PFSK-1 (cell line): ENCODE measurements around the gene AK3.

Source experiments
- FOXP2 ChIP-seq: optimal IDR thresholded peaks from 2 replicates; pipeline ENCODE3; 2011; ENCODE audit warnings: borderline replicate concordance, control low read depth, inconsistent platforms; ENCODE audit not compliant: insufficient read depth; ENCODE audit errors: extremely low read length, extremely low read depth
- POLR2AphosphoS5 ChIP-seq: IDR thresholded peaks from 2 replicates; pipeline ENCODE4 v1.6.1; 2012; ENCODE audit warnings: low read depth, mild to moderate bottlenecking, control low read depth, low read length, moderate library complexity
- SIN3A ChIP-seq: IDR thresholded peaks from 2 replicates; pipeline ENCODE4 v1.6.1; 2012; ENCODE audit warnings: mild to moderate bottlenecking, low read length, moderate library complexity, borderline replicate concordance; ENCODE audit not compliant: insufficient read depth
- TAF1 ChIP-seq: IDR thresholded peaks from 2 replicates; pipeline ENCODE4 v1.6.1; 2012; ENCODE audit warnings: low read length, control low read depth, borderline replicate concordance; ENCODE audit not compliant: insufficient read depth
- TF ChIP-seq, protein P1 (sequence below), 2 experiments: IDR thresholded peaks; 2 replicates each; pipeline versions ENCODE4 v1.6.1 to v1.8.0; 2011 to 2012; ENCODE audit warnings: low read depth in 2 of 2, low read length in 2 of 2, control low read depth in 1 of 2, inconsistent platforms in 1 of 2, mild to moderate bottlenecking in 1 of 2, moderate library complexity in 1 of 2; ENCODE audit not compliant: insufficient read depth in 1 of 2

Gene AK3

DNA sequence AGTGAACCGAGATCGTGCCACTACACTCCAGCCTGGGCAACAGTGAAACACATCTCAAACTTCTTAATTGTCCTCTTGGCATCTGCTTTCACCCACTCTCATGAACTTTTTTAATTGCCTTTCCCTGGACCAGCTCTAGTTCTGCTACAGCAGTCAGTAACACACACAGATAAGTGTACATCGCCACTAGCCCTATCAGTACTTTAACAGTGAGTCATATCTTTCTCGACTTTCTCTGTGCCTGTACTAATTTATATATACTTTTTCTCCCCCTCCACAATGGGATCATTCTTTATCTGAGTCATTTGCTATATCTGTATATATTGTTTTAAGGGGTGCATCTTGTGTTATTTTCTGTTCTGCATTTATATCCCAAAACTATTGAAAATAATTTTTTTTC, 54.9 kb downstream of the AK3 start:
- TF ChIP-seq FOXP2 (no peak), SIN3A (no peak), POLR2AphosphoS5 (no peak), TAF1 (no peak)
- TF ChIP-seq, protein P1, sequence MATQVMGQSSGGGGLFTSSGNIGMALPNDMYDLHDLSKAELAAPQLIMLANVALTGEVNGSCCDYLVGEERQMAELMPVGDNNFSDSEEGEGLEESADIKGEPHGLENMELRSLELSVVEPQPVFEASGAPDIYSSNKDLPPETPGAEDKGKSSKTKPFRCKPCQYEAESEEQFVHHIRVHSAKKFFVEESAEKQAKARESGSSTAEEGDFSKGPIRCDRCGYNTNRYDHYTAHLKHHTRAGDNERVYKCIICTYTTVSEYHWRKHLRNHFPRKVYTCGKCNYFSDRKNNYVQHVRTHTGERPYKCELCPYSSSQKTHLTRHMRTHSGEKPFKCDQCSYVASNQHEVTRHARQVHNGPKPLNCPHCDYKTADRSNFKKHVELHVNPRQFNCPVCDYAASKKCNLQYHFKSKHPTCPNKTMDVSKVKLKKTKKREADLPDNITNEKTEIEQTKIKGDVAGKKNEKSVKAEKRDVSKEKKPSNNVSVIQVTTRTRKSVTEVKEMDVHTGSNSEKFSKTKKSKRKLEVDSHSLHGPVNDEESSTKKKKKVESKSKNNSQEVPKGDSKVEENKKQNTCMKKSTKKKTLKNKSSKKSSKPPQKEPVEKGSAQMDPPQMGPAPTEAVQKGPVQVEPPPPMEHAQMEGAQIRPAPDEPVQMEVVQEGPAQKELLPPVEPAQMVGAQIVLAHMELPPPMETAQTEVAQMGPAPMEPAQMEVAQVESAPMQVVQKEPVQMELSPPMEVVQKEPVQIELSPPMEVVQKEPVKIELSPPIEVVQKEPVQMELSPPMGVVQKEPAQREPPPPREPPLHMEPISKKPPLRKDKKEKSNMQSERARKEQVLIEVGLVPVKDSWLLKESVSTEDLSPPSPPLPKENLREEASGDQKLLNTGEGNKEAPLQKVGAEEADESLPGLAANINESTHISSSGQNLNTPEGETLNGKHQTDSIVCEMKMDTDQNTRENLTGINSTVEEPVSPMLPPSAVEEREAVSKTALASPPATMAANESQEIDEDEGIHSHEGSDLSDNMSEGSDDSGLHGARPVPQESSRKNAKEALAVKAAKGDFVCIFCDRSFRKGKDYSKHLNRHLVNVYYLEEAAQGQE (IDR thresholded peaks at IDR 0.05; ENCODE audit: insufficient read depth in 1 of 2, low read depth in 2 of 2, low read length in 2 of 2): no peak

DNA sequence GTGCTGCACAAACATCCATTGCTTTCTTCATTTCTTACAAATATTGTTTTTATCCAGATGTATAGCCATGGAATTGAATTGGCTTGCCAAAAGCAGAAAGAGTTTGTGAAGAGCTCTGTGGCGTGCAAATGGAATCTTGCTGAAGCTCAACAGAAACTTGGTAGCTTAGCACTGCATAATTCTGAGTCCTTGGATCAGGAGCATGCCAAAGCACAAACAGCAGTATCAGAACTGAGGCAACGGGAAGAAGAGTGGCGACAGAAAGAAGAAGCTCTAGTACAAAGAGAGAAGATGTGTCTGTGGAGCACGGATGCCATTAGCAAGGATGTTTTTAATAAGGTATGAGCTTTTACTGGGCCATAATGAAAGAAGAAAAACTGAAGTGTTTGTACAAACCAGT, 56.2 kb downstream of the AK3 start:
- TF ChIP-seq, protein P1 (IDR thresholded peaks at IDR 0.05; ENCODE audit: insufficient read depth in 1 of 2, low read depth in 2 of 2, low read length in 2 of 2): no peak
- TF ChIP-seq SIN3A (no peak), TAF1 (no peak), FOXP2 (no peak), POLR2AphosphoS5 (no peak)

DNA sequence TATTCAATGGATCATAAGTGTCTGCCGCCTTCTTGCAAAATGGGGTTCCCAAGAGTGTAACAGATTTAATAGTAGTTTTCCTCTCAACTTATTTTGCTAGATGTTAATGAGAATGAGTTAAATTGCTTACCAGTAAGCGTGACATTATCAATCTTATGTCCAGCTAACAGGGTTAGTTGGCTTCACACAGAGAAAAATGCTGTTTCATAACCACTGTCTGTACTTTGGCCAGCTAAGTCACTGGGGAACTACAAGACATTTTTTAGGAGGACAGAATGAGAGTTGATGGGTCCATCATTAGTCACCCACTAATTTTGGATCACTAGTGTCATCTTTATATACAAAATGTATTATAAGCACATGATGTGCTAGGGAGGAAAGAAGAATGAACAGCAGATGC, 60.3 kb downstream of the AK3 start:
- TF ChIP-seq TAF1: no peak
- TF ChIP-seq SIN3A: no peak
- no peak for TF ChIP-seq POLR2AphosphoS5
- TF ChIP-seq FOXP2: no peak
- TF ChIP-seq, protein P1 (IDR thresholded peaks at IDR 0.05; ENCODE audit: insufficient read depth in 1 of 2, low read depth in 2 of 2, low read length in 2 of 2): no peak

DNA sequence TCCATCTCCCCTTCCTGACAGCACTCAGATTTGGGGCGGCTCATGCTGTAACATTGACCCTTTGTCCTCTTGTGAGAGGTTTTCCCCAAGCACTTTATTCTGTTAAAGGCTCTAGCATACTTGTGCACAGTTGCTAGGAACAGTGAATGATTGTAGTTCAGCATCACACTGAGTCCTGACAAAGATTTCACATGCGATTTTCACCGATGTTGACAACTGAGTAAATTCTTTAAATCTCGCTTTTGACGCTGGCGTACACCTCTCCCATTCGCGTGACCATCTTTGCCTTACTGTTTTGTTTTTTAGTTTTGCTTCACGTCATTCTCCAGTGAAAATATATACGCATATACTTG, 60.9 kb downstream of the AK3 start:
- TF ChIP-seq FOXP2 (no peak), TAF1 (no peak), POLR2AphosphoS5 (no peak), SIN3A (no peak)
- TF ChIP-seq, protein P1 (IDR thresholded peaks at IDR 0.05; ENCODE audit: insufficient read depth in 1 of 2, low read depth in 2 of 2, low read length in 2 of 2): no peak
